IPS DF 19.7 (cell line): Measurements from ENCODE around the gene MCF2L2.

ENCODE experiments used
- DNase-seq: peaks from one replicate; pipeline ENCODE4 v3.0.0-alpha.2; 2013; ENCODE audit warnings: low read depth, low spot score

Gene MCF2L2

GRCh38 chr3:183295211-183295610 is 133.2 kb downstream of the MCF2L2 start:
- DNase-seq, result no peak

GRCh38 chr3:183293966-183294365 is 134.5 kb downstream of the MCF2L2 start:
- DNase-seq, result no peak

- DNase-seq, result no peak
These were observed 136.9 kb downstream of the MCF2L2 start for GRCh38 chr3:183291497-183292031.

- DNase-seq, result no peak
These were observed 138.2 kb downstream of the MCF2L2 start for GRCh38 chr3:183290216-183290615.

GRCh38 chr3:183288117-183288516 is 140.3 kb downstream of the MCF2L2 start:
- DNase-seq, result no peak

GRCh38 chr3:183287301-183287971 is 141.0 kb downstream of the MCF2L2 start:
- no peak for DNase-seq

GRCh38 chr3:183285828-183286457 is 142.5 kb downstream of the MCF2L2 start:
- DNase-seq, result no peak

- DNase-seq, result no peak
These were observed 143.1 kb downstream of the MCF2L2 start for GRCh38 chr3:183285318-183285717.

- no peak for DNase-seq
These were observed 143.8 kb downstream of the MCF2L2 start for GRCh38 chr3:183284570-183284969.

- DNase-seq, result no peak
These were observed 144.5 kb downstream of the MCF2L2 start for GRCh38 chr3:183283886-183284285.

GRCh38 chr3:183281126-183281797 is 147.2 kb downstream of the MCF2L2 start:
- no peak for DNase-seq

- DNase-seq, result no peak
These were observed 149.0 kb downstream of the MCF2L2 start for GRCh38 chr3:183279371-183279770.

GRCh38 chr3:183278479-183279088 is 149.8 kb downstream of the MCF2L2 start:
- no peak for DNase-seq

GRCh38 chr3:183277260-183277659 is 151.2 kb downstream of the MCF2L2 start:
- DNase-seq, result no peak

- no peak for DNase-seq
These were observed 152.5 kb downstream of the MCF2L2 start for GRCh38 chr3:183275937-183276336.

GRCh38 chr3:183275418-183275817 is 153.0 kb downstream of the MCF2L2 start:
- DNase-seq, result no peak

GRCh38 chr3:183274609-183275008 is 153.8 kb downstream of the MCF2L2 start:
- no peak for DNase-seq

GRCh38 chr3:183272791-183273190 is 155.6 kb downstream of the MCF2L2 start:
- no peak for DNase-seq

GRCh38 chr3:183272142-183272541 is 156.3 kb downstream of the MCF2L2 start:
- DNase-seq, result no peak

- no peak for DNase-seq
These were observed 158.1 kb downstream of the MCF2L2 start for GRCh38 chr3:183270344-183270743.

- no peak for DNase-seq
These were observed 159.1 kb downstream of the MCF2L2 start for GRCh38 chr3:183269345-183269744.

GRCh38 chr3:183268366-183268765 is 160.1 kb downstream of the MCF2L2 start:
- no peak for DNase-seq
